Left lung (tissue), 10 donors: ENCODE data around the gene BID. TPM values are rescaled to one million over a fixed set of nuclear protein-coding genes. Genes with fewer than 3 reads are reported as not detected.

Source experiments
- ATAC-seq: fragments of 200-7000 bp; cut with Tn5 transposase; one replicate; pipeline ENCODE4 v1.9.1; 2020; ENCODE audit warnings: moderate library complexity
- DNase-seq, 4 donors: peaks; one replicate each; pipeline ENCODE4 v3.0.0-alpha.2; 2013 to 2020
- H3K27ac ChIP-seq, 2 donors: fragments of 200-600 bp; sonication (generic) in 1 of 2; one replicate each; pipeline versions ENCODE4 v1.5.0 to v1.8.0; 2020 to 2021
- H3K27me3 ChIP-seq, 2 donors: fragments of 200-600 bp; sonication (generic) in 1 of 2; one replicate each; pipeline versions ENCODE4 v1.5.0 to v1.8.0; 2020 to 2021
- H3K36me3 ChIP-seq, 2 donors: fragments of 200-600 bp; sonication (generic) in 1 of 2; one replicate each; pipeline versions ENCODE4 v1.5.0 to v1.8.0; 2020 to 2021
- H3K4me1 ChIP-seq, 2 donors: fragments of 200-600 bp; one replicate each; pipeline ENCODE4 v1.8.0; 2021
- H3K4me3 ChIP-seq, 2 donors: fragments of 200-600 bp; sonication (generic) in 1 of 2; one replicate each; pipeline versions ENCODE4 v1.5.0 to v1.8.0; 2020 to 2021; ENCODE audit warnings: mild to moderate bottlenecking in 1 of 2
- H3K9me3 ChIP-seq, 2 donors: fragments of 200-600 bp; sonication (generic) in 1 of 2; one replicate each; pipeline versions ENCODE4 v1.5.0 to v1.8.0; 2020 to 2021
- intact Hi-C, 2 donors: fragments of 100-400 bp; cut with DNase I; formaldehyde crosslinking; loops; one replicate each; pipeline versions ENCODE4 v1.11.2 to v1.14.2; 2022
- polyA plus RNA-seq, 6 donors: library from polyadenylated mRNA; unstranded; fragments of 120-200 nt; gene quantifications; one replicate each; pipeline ENCODE4 v1.2.1, GENCODE V29; 2013; ENCODE audit not compliant: insufficient read length in 6 of 6
- total RNA-seq, 2 donors: library from RNA; stranded (reverse); fragmentation: NEBNext Ultra II Directional; extraction: Animal tissue kit (Norgen Biotek cat#: 25700); gene quantifications; one replicate each; pipeline ENCODE4 v1.2.1, GENCODE V29; 2021
- TF ChIP-seq, protein P1 (sequence below), 2 donors: fragments of 200-600 bp; sonication (generic) in 1 of 2; IDR thresholded peaks; one replicate each; pipeline versions ENCODE4 v1.5.0 to v1.8.0; 2021; ENCODE audit warnings: antibody characterized with exemption in 2 of 2
- donor health status: DM: no; HTN: yes; CAD: no.
- donor health status: DM: no; HTN: no; CAD: no.

BID gene
- total and polyA plus RNA-seq, 8 donors, result 18.1 to 33.5 (median 21.0) TPM

- intact Hi-C loops, result no loop called here
- TF ChIP-seq, protein P1, sequence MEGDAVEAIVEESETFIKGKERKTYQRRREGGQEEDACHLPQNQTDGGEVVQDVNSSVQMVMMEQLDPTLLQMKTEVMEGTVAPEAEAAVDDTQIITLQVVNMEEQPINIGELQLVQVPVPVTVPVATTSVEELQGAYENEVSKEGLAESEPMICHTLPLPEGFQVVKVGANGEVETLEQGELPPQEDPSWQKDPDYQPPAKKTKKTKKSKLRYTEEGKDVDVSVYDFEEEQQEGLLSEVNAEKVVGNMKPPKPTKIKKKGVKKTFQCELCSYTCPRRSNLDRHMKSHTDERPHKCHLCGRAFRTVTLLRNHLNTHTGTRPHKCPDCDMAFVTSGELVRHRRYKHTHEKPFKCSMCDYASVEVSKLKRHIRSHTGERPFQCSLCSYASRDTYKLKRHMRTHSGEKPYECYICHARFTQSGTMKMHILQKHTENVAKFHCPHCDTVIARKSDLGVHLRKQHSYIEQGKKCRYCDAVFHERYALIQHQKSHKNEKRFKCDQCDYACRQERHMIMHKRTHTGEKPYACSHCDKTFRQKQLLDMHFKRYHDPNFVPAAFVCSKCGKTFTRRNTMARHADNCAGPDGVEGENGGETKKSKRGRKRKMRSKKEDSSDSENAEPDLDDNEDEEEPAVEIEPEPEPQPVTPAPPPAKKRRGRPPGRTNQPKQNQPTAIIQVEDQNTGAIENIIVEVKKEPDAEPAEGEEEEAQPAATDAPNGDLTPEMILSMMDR (IDR thresholded peaks at IDR 0.05), result no peak
- Histone ChIP-seq H3K27ac (no peak overlapping the region), H3K4me1 (no peaks in the 10 kb centered on the region), H3K36me3 (peaks cover 0 to 15% of the 10 kb centered on the region in 2 donors), H3K9me3 (no peaks in the 10 kb centered on the region), H3K4me3 (no peak overlapping the region), H3K27me3 (no peaks in the 10 kb centered on the region)
- ATAC-seq, result peak; percentile 53
- no peak for DNase-seq
Measured at GRCh38 chr22:17753401-17753989, 20.8 kb downstream of the BID start.

DNA sequence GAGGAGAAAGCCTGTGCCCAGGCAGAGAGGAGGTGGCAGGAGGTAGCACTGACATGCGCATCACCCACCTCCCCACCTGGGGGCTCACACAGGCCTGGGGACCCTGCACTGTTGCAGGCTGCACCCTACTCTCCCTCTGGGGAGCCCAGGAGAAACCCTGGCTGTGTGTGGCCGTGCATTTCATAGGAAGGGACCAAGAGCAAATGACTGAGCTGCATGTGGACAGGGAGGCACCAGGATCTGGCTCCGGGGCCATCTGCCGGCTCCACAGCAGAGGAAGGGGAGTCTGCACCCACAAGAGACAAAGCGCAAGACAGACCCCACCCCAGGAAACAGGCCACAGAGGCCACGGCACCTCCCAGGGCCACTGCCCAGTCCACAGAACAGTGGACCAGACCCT lies 22.7 kb downstream of the BID start:
- H3K9me3 ChIP-seq, result no peaks in the 10 kb centered on the region
- H3K27ac ChIP-seq, result no peak overlapping the region
- ATAC-seq, result no peak
- H3K4me1 ChIP-seq, result no peaks in the 10 kb centered on the region
- DNase-seq, result no peak
- H3K27me3 ChIP-seq, result no peaks in the 10 kb centered on the region
- H3K4me3 ChIP-seq, result no peak overlapping the region
- peaks cover 0 to 21% of the 10 kb centered on the region in 2 donors for H3K36me3 ChIP-seq
- TF ChIP-seq, protein P1 (IDR thresholded peaks at IDR 0.05), result no peak
- intact Hi-C loops, result no loop called here

DNA sequence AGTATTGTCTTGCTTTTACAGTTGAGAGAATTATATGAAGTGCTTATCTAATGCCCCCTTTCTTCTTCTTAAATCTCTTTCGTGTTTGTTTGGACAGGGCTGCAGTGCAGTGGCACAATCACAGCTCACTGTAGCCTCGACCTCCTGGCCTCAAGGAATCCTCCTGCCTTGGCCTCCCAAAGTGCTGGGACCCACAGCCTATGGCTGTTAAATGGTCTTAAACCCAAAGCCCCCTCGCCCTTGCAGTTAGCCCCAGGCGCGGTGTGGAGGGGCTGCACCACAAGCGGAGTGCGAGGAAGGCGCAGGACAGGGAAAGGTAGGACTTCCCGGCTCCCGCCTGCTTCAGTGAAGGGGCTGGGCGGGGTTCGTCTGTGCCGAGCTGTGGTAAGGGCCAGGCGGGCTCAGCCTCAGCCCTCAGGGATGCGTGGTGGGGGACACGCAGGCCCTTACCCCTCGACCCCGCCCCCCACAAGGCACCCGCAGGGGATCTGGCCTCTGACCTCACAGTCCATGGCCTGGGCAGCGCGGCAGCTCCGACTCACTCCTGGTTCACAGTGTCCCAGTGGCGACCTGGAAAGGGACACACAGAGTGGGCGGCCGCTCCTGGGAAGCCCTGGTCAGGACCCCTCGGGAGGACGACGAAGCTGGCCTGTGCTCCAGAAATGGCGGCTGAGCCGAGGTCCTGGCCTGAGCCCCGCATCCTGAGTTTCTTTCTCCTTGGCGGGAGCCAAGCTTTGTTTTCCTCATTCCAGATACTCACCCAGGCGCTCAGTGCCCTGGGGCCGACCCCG lies 24.5 kb downstream of the BID start:
- no peak for ATAC-seq

GRCh38 chr22:17748555-17749353 lies 25.5 kb downstream of the BID start:
- peaks cover 0 to 27% of the 10 kb centered on the region in 2 donors for H3K36me3 ChIP-seq
- H3K4me1 ChIP-seq, result no peaks in the 10 kb centered on the region
- H3K4me3 ChIP-seq, result no peak overlapping the region
- intact Hi-C loops, result no loop called here
- DNase-seq (no peak), ATAC-seq (no peak)
- no peak overlapping the region for H3K27ac ChIP-seq
- H3K27me3 ChIP-seq, result no peaks in the 10 kb centered on the region
- TF ChIP-seq, protein P1 (IDR thresholded peaks at IDR 0.05), result no peak
- no peaks in the 10 kb centered on the region for H3K9me3 ChIP-seq

More for the DNA sequence above, 24.5 kb downstream of the BID start:
- peaks cover 0 to 21% of the 10 kb centered on the region in 2 donors for H3K36me3 ChIP-seq
- no peaks in the 10 kb centered on the region for H3K9me3 ChIP-seq
- intact Hi-C loops, result no loop called here
- no peak overlapping the region for H3K27ac ChIP-seq
- no peaks in the 10 kb centered on the region for H3K4me1 ChIP-seq
- H3K4me3 ChIP-seq, result no peak overlapping the region
- TF ChIP-seq, protein P1 (IDR thresholded peaks at IDR 0.05), result no peak
- no peaks in the 10 kb centered on the region for H3K27me3 ChIP-seq
- DNase-seq, result no peak

GRCh38 chr22:17746916-17747315 lies 27.4 kb downstream of the BID start:
- no peak for DNase-seq
- intact Hi-C loops, result no loop called here
- Histone ChIP-seq H3K36me3 (peaks cover 0 to 41% of the 10 kb centered on the region in 2 donors), H3K4me3 (no peak overlapping the region), H3K27me3 (no peaks in the 10 kb centered on the region), H3K27ac (no peak overlapping the region), H3K9me3 (no peaks in the 10 kb centered on the region), H3K4me1 (no peaks in the 10 kb centered on the region)
- no peak for ATAC-seq
- TF ChIP-seq, protein P1 (IDR thresholded peaks at IDR 0.05), result no peak
